Measurements from ENCODE around the gene SMARCE1. TPM values are rescaled to one million over a fixed set of nuclear protein-coding genes. Genes with fewer than 3 reads are reported as not detected.
A peak's percentile ranks its signal among the peaks of the same experiment; 100 is the strongest.
"Not testable (repeated sequence)": the region's sequence is repeated elsewhere in the genome, so short reads cannot be mapped to it uniquely, and the experiment has no call there.

SMARCE1 gene
- total RNA-seq, 1 donor from 2014 or later = 66.3 TPM

DNA sequence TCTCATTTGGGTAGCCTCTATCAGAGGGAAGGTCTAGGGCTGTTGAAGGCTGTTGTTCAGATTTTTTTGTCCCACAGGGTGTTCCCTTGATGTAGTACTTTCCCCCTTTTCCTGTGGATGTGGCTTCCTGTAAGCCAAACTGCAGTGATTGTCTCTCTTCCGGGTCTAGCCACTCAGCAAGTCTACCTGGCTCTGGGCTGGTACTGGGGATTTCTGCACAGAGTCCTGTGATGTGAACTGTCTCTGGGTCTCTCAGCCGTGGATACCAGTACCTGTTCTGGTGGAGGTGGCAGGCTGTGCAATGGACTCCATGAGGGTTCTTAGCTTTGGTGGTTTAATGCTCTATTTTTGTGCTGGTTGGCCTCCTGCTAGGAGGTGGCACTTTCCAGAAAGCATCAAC is 59.1 kb downstream of the SMARCE1 start:
- Histone ChIP-seq H3K27ac (ENCODE audit: low read depth, low read length) (no peak overlapping the region), H3K4me3 (ENCODE audit: low read length in 3 of 3) (no peak overlapping the region), H3K4me1 (ENCODE audit: control insufficient read depth in 3 of 3, insufficient read depth in 3 of 3, low read length in 3 of 3) (no peaks in the 10 kb centered on the region), H3K9ac (ENCODE audit: low read depth in 1 of 3, low read length in 3 of 3) (no peak overlapping the region), H3K36me3 (ENCODE audit: control insufficient read depth in 3 of 3, insufficient read depth in 3 of 3, low read length in 3 of 3) (no peaks in the 10 kb centered on the region), H3K27me3 (ENCODE audit: control insufficient read depth in 3 of 3, insufficient read depth in 3 of 3, low read length in 3 of 3) (peaks cover 0 to 6% (median 0%) of the 10 kb centered on the region in 3 donors), H3K9me3 (ENCODE audit: control insufficient read depth in 3 of 3, low read length in 3 of 3) (no peaks in the 10 kb centered on the region)

DNA sequence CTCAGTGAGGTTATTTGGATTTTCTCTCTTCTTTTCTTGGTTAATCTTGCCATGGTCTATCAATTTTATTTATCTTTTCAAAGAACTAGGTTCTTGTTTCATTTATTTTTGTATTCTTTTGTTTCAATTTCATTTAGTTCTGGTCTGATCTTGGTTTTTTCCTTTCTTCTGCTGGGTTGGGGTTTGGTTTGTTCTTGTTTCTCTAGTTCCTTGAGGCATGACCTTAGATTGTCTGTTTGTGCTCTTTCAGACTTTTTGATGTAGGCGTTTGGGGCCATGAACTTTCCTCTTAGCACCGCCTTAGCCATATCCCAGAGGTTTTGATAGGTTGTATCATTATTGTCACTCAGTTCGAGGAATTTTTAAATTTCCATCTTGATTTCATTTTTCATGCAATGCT is 61.4 kb downstream of the SMARCE1 start:
- H3K27me3 ChIP-seq (ENCODE audit: control insufficient read depth in 3 of 3, insufficient read depth in 3 of 3, low read length in 3 of 3); H3K27ac ChIP-seq (ENCODE audit: low read depth, low read length); H3K4me3 ChIP-seq (ENCODE audit: low read length in 3 of 3); H3K9ac ChIP-seq (ENCODE audit: low read depth in 1 of 3, low read length in 3 of 3); H3K36me3 ChIP-seq (ENCODE audit: control insufficient read depth in 3 of 3, insufficient read depth in 3 of 3, low read length in 3 of 3); H3K9me3 ChIP-seq (ENCODE audit: control insufficient read depth in 3 of 3, low read length in 3 of 3): not testable (repeated sequence)
- H3K4me1 ChIP-seq (ENCODE audit: control insufficient read depth in 3 of 3, insufficient read depth in 3 of 3, low read length in 3 of 3) = peaks cover 2 to 11% (median 3%) of the 10 kb centered on the region in 3 donors

DNA sequence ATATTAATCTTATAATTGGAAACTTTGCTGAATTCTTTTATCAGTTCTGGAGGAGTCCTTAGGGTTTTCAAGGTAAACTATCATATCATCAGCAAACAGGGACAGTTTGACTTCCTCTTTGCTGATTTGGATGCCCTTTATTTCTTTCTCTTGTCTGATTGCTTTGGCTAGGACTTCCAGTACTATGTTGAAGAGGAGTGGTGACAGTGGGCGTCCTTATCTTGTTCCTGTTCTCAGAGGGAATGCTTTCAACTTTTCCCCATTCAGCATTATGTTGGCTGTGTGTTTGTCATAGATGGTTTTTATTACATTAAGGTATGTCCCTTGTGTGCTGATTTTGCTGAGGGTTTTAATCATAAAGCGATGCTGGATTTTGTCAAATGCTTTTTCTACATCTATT is 62.7 kb downstream of the SMARCE1 start:
- H3K27ac ChIP-seq (ENCODE audit: low read depth, low read length); H3K27me3 ChIP-seq (ENCODE audit: control insufficient read depth in 3 of 3, insufficient read depth in 3 of 3, low read length in 3 of 3); H3K9ac ChIP-seq (ENCODE audit: low read depth in 1 of 3, low read length in 3 of 3); H3K9me3 ChIP-seq (ENCODE audit: control insufficient read depth in 3 of 3, low read length in 3 of 3); H3K4me3 ChIP-seq (ENCODE audit: low read length in 3 of 3); H3K36me3 ChIP-seq (ENCODE audit: control insufficient read depth in 3 of 3, insufficient read depth in 3 of 3, low read length in 3 of 3): not testable (repeated sequence)
- H3K4me1 ChIP-seq (ENCODE audit: control insufficient read depth in 3 of 3, insufficient read depth in 3 of 3, low read length in 3 of 3) = peaks cover 5 to 11% (median 6%) of the 10 kb centered on the region in 3 donors

DNA sequence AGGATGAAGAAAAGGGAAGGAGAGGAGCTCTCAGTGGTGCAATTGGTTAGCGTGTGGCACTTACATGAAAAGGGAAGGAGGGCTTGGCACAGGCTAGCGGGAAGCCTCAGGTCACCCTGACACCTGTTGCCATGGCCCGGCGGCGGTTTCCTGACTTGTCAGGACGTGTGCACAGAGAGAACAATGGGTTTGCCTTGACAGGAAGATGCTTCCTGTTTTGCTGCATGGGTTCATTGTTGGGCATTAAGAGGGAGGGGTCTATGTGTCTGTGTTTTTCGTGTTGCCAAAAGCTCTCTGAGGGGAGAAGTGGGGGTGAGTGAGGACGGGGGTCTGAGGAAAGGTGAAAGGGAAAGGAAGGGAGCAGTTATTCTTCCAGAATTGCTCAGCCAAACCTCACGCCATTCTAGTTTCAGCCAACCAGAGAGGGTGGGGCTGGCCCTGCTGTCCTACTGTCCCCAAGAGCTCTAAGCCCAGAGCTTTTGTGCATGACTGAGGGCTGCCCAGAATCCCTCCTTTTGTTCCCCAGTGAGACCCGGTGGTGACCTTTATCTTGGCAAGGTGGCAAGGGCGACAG is 65.2 kb downstream of the SMARCE1 start:
- Histone ChIP-seq H3K9me3 (ENCODE audit: control insufficient read depth in 3 of 3, low read length in 3 of 3) (no peaks in the 10 kb centered on the region), H3K4me1 (ENCODE audit: control insufficient read depth in 3 of 3, insufficient read depth in 3 of 3, low read length in 3 of 3) (peaks cover 5 to 11% (median 6%) of the 10 kb centered on the region in 3 donors), H3K4me3 (ENCODE audit: low read length in 3 of 3) (no peak overlapping the region), H3K9ac (ENCODE audit: low read depth in 1 of 3, low read length in 3 of 3) (no peak overlapping the region), H3K27ac (ENCODE audit: low read depth, low read length) (peak overlapping the region; percentile 50), H3K36me3 (ENCODE audit: control insufficient read depth in 3 of 3, insufficient read depth in 3 of 3, low read length in 3 of 3) (no peaks in the 10 kb centered on the region), H3K27me3 (ENCODE audit: control insufficient read depth in 3 of 3, insufficient read depth in 3 of 3, low read length in 3 of 3) (no peaks in the 10 kb centered on the region)

DNA sequence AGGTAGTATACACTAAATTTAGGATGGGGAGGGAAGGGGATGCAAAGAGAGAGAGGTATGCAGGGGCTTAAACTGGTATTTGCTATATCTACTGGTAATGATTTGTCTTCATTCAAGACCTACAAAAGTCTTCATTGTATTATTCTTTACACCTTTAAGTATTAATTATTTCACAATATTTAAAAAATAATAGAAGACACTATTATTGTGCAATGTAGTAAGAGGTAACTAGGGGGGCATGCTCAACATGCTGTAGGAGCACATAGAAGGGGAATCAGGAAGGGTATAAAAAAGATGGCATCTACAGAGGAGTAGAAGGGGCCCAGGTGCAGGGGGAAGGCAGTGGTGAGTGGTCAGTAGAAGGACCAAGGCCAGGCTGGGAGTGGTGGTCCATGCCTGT is 67.5 kb downstream of the SMARCE1 start:
- peaks cover 5 to 11% (median 6%) of the 10 kb centered on the region in 3 donors for H3K4me1 ChIP-seq (ENCODE audit: control insufficient read depth in 3 of 3, insufficient read depth in 3 of 3, low read length in 3 of 3)
- no peak overlapping the region for H3K9ac ChIP-seq (ENCODE audit: low read depth in 1 of 3, low read length in 3 of 3)
- no peaks in the 10 kb centered on the region for H3K36me3 ChIP-seq (ENCODE audit: control insufficient read depth in 3 of 3, insufficient read depth in 3 of 3, low read length in 3 of 3)
- H3K27ac ChIP-seq (ENCODE audit: low read depth, low read length) = no peak overlapping the region
- no peak overlapping the region for H3K4me3 ChIP-seq (ENCODE audit: low read length in 3 of 3)
- H3K27me3 ChIP-seq (ENCODE audit: control insufficient read depth in 3 of 3, insufficient read depth in 3 of 3, low read length in 3 of 3) = no peaks in the 10 kb centered on the region
- H3K9me3 ChIP-seq (ENCODE audit: control insufficient read depth in 3 of 3, low read length in 3 of 3) = no peaks in the 10 kb centered on the region

DNA sequence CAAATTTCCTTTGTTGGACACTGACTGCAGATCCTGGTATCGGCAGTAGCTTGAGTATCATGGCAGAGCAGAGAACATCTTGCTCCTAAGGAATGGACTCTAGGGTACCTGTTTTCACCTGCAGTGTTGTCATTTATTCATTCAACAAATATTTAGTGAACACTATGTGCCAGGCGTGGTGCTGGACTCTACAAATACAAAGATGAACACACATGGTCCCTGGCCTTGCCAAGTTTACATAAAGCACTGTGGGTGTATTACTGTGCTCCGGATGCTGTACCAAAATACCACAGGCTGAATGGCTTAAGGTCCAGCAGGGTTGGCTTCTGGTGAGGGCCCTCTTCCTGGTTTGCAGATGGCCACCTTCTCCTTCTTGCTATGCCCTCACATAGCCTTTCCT is 68.1 kb downstream of the SMARCE1 start:
- H3K27ac ChIP-seq (ENCODE audit: low read depth, low read length) = no peak overlapping the region
- no peak overlapping the region for H3K9ac ChIP-seq (ENCODE audit: low read depth in 1 of 3, low read length in 3 of 3)
- H3K36me3 ChIP-seq (ENCODE audit: control insufficient read depth in 3 of 3, insufficient read depth in 3 of 3, low read length in 3 of 3) = no peaks in the 10 kb centered on the region
- no peak overlapping the region for H3K4me3 ChIP-seq (ENCODE audit: low read length in 3 of 3)
- H3K27me3 ChIP-seq (ENCODE audit: control insufficient read depth in 3 of 3, insufficient read depth in 3 of 3, low read length in 3 of 3) = no peaks in the 10 kb centered on the region
- H3K4me1 ChIP-seq (ENCODE audit: control insufficient read depth in 3 of 3, insufficient read depth in 3 of 3, low read length in 3 of 3) = peaks cover 5 to 11% (median 6%) of the 10 kb centered on the region in 3 donors
- H3K9me3 ChIP-seq (ENCODE audit: control insufficient read depth in 3 of 3, low read length in 3 of 3) = no peaks in the 10 kb centered on the region

DNA sequence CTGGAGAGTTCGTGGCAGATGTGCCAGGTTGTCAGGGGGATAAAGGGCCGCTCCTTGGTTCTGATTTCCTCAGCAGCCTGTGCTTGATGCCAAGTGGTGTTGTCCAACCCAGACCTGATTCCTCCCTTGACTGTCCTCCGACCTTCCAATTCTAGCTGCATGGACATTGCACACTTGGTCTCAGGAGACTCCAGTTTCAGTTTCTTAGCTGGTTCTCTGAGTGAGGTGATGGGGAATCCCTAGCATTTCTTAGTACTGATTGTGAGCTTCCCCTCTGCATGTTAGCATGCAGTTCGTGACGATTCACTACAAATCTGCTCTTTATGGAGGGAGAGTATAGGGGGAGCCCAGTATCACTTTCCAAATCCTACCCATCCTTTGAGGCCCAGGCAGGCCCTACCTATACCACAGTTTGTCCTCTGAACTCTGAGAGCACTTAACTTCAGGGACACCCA is 70.0 kb downstream of the SMARCE1 start:
- no peaks in the 10 kb centered on the region for H3K27me3 ChIP-seq (ENCODE audit: control insufficient read depth in 3 of 3, insufficient read depth in 3 of 3, low read length in 3 of 3)
- no peak overlapping the region for H3K9ac ChIP-seq (ENCODE audit: low read depth in 1 of 3, low read length in 3 of 3)
- H3K4me3 ChIP-seq (ENCODE audit: low read length in 3 of 3) = no peak overlapping the region
- no peaks in the 10 kb centered on the region for H3K36me3 ChIP-seq (ENCODE audit: control insufficient read depth in 3 of 3, insufficient read depth in 3 of 3, low read length in 3 of 3)
- peaks cover 5 to 11% (median 6%) of the 10 kb centered on the region in 3 donors for H3K4me1 ChIP-seq (ENCODE audit: control insufficient read depth in 3 of 3, insufficient read depth in 3 of 3, low read length in 3 of 3)
- H3K9me3 ChIP-seq (ENCODE audit: control insufficient read depth in 3 of 3, low read length in 3 of 3) = no peaks in the 10 kb centered on the region
- H3K27ac ChIP-seq (ENCODE audit: low read depth, low read length) = no peak overlapping the region

DNA sequence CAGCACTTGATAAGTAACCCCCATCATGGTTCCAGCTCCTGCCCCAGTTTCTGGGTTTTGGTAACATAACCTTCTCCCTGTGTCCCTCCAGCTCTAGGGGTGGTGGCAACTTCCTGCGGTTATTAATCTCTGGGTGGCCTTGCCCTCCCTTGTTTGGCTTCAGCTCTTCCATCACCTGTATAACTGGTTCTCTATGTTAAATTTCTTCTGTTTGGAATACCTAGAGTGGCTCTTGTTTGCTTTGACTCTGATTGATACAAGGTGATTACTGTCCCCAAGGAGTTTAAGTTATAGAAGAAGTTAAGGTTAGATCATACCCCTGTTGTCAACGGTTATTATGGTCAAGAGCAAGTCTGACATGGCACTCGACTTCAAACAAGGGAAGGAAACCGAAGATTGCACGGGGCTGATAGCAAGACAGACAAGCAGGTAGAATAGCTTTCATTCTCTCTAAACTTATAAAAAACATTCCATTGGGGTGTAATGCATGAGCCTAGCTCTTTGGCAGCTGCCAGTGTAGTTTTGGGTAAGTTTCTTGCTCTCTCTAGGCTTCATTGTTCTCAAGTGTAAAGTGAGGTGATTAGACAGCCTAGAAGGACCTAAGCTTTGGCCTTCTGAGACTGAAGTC is 71.4 kb downstream of the SMARCE1 start:
- Histone ChIP-seq H3K27ac (ENCODE audit: low read depth, low read length) (no peak overlapping the region), H3K27me3 (ENCODE audit: control insufficient read depth in 3 of 3, insufficient read depth in 3 of 3, low read length in 3 of 3) (no peaks in the 10 kb centered on the region), H3K9ac (ENCODE audit: low read depth in 1 of 3, low read length in 3 of 3) (no peak overlapping the region), H3K4me1 (ENCODE audit: control insufficient read depth in 3 of 3, insufficient read depth in 3 of 3, low read length in 3 of 3) (peaks cover 0 to 3% (median 3%) of the 10 kb centered on the region in 3 donors), H3K36me3 (ENCODE audit: control insufficient read depth in 3 of 3, insufficient read depth in 3 of 3, low read length in 3 of 3) (no peaks in the 10 kb centered on the region), H3K4me3 (ENCODE audit: low read length in 3 of 3) (no peak overlapping the region), H3K9me3 (ENCODE audit: control insufficient read depth in 3 of 3, low read length in 3 of 3) (no peaks in the 10 kb centered on the region)

Other genes with a start within 250 kb of the SMARCE1 start
- 21.4 TPM for gene TOP2A, start 229.9 kb downstream of the SMARCE1 start, total RNA-seq
- 76.2 TPM for gene IGFBP4, start 204.4 kb downstream of the SMARCE1 start, total RNA-seq
- not detected for gene TNS4, start 146.2 kb downstream of the SMARCE1 start, total RNA-seq
- gene CCR7, start 82.3 kb downstream of the SMARCE1 start, total RNA-seq = 1.0 TPM
- 0.52 TPM for gene KRT222, start 17.4 kb upstream of the SMARCE1 start, total RNA-seq
- gene KRT24, start 55.9 kb upstream of the SMARCE1 start, total RNA-seq = not detected
- not detected for gene KRT25, start 107.5 kb upstream of the SMARCE1 start, total RNA-seq
- not detected for gene KRT26, start 124.4 kb upstream of the SMARCE1 start, total RNA-seq
- gene KRT27, start 134.7 kb upstream of the SMARCE1 start, total RNA-seq = not detected
- gene KRT28, start 152.1 kb upstream of the SMARCE1 start, total RNA-seq = not detected
- 2.6 TPM for gene KRT10, start 174.8 kb upstream of the SMARCE1 start, total RNA-seq
- gene KRT12, start 219.4 kb upstream of the SMARCE1 start, total RNA-seq = not detected
- not detected for gene KRT20, start 237.4 kb upstream of the SMARCE1 start, total RNA-seq